IPS-15b (cell line): ENCODE measurements around the gene GULP1.

Experiments
- H3K27me3 ChIP-seq: one replicate; pipeline ENCODE4 v1.6.1; 2013; ENCODE audit warnings: low read length; ENCODE audit not compliant: control insufficient read depth, insufficient read depth
- H3K36me3 ChIP-seq: one replicate; pipeline ENCODE4 v1.6.1; 2013; ENCODE audit warnings: low read length; ENCODE audit not compliant: control insufficient read depth, insufficient read depth
- H3K4me1 ChIP-seq: one replicate; pipeline ENCODE4 v1.6.1; 2013; ENCODE audit warnings: mild to moderate bottlenecking, low read length; ENCODE audit not compliant: control insufficient read depth, insufficient read depth
- H3K4me3 ChIP-seq: one replicate; pipeline ENCODE4 v1.5.1; 2013; ENCODE audit warnings: low read depth, low read length
- H3K9ac ChIP-seq: one replicate; pipeline ENCODE4 v1.6.1; 2013; ENCODE audit warnings: low read depth, mild to moderate bottlenecking, low read length
- H3K9me3 ChIP-seq: one replicate; pipeline ENCODE4 v1.6.1; 2013; ENCODE audit warnings: mild to moderate bottlenecking, low read length; ENCODE audit not compliant: control insufficient read depth, insufficient read depth

The GULP1 gene

GRCh38 chr2:188383158-188383557, 91.5 kb downstream of the GULP1 start:
- H3K4me1 ChIP-seq: peaks cover 2% of the 10 kb centered on the region

GRCh38 chr2:188385857-188386256, 94.2 kb downstream of the GULP1 start:
- H3K4me3 ChIP-seq: no peak overlapping the region
- H3K27me3 ChIP-seq: no peaks in the 10 kb centered on the region
- H3K36me3 ChIP-seq: peaks cover 19% of the 10 kb centered on the region
- H3K9ac ChIP-seq: no peak overlapping the region
- peaks cover 21% of the 10 kb centered on the region for H3K9me3 ChIP-seq
- H3K4me1 ChIP-seq: no peaks in the 10 kb centered on the region

More at GRCh38 chr2:188383158-188383557, 91.5 kb downstream of the GULP1 start:
- H3K4me3 ChIP-seq: no peak overlapping the region
- peaks cover 21% of the 10 kb centered on the region for H3K9me3 ChIP-seq
- H3K9ac ChIP-seq: no peak overlapping the region
- H3K36me3 ChIP-seq: peaks cover 19% of the 10 kb centered on the region
- H3K27me3 ChIP-seq: no peaks in the 10 kb centered on the region

- Histone ChIP-seq H3K27me3 (no peaks in the 10 kb centered on the region), H3K9me3 (peaks cover 17% of the 10 kb centered on the region), H3K4me3 (no peak overlapping the region)
Measured at GRCh38 chr2:188388831-188389230, 97.2 kb downstream of the GULP1 start.

GRCh38 chr2:188391354-188391753, 99.7 kb downstream of the GULP1 start:
- H3K4me3 ChIP-seq: no peak overlapping the region

More at GRCh38 chr2:188388831-188389230, 97.2 kb downstream of the GULP1 start:
- Histone ChIP-seq H3K9ac (no peak overlapping the region), H3K4me1 (peaks cover under 1% of the 10 kb centered on the region), H3K36me3 (peaks cover 19% of the 10 kb centered on the region)

GRCh38 chr2:188394931-188395472, 103.3 kb downstream of the GULP1 start:
- Histone ChIP-seq H3K9ac (no peak overlapping the region), H3K9me3 (no peaks in the 10 kb centered on the region), H3K4me3 (no peak overlapping the region), H3K4me1 (peaks cover 10% of the 10 kb centered on the region), H3K27me3 (no peaks in the 10 kb centered on the region), H3K36me3 (no peaks in the 10 kb centered on the region)

More at GRCh38 chr2:188391354-188391753, 99.7 kb downstream of the GULP1 start:
- no peaks in the 10 kb centered on the region for H3K9me3 ChIP-seq
- peaks cover 6% of the 10 kb centered on the region for H3K4me1 ChIP-seq
- H3K36me3 ChIP-seq: no peaks in the 10 kb centered on the region
- no peak overlapping the region for H3K9ac ChIP-seq
- no peaks in the 10 kb centered on the region for H3K27me3 ChIP-seq

GRCh38 chr2:188395903-188396689, 104.4 kb downstream of the GULP1 start:
- no peaks in the 10 kb centered on the region for H3K27me3 ChIP-seq
- no peak overlapping the region for H3K4me3 ChIP-seq
- H3K4me1 ChIP-seq: peaks cover 10% of the 10 kb centered on the region
- no peaks in the 10 kb centered on the region for H3K36me3 ChIP-seq
- no peak overlapping the region for H3K9ac ChIP-seq
- no peaks in the 10 kb centered on the region for H3K9me3 ChIP-seq

GRCh38 chr2:188399159-188399558, 107.5 kb downstream of the GULP1 start:
- no peaks in the 10 kb centered on the region for H3K36me3 ChIP-seq
- peaks cover 8% of the 10 kb centered on the region for H3K4me1 ChIP-seq
- no peaks in the 10 kb centered on the region for H3K9me3 ChIP-seq
- no peak overlapping the region for H3K4me3 ChIP-seq
- no peak overlapping the region for H3K9ac ChIP-seq
- H3K27me3 ChIP-seq: no peaks in the 10 kb centered on the region

GRCh38 chr2:188403676-188404075, 112.0 kb downstream of the GULP1 start:
- no peak overlapping the region for H3K4me3 ChIP-seq

GRCh38 chr2:188404341-188405004, 112.8 kb downstream of the GULP1 start:
- Histone ChIP-seq H3K4me3 (no peak overlapping the region), H3K9me3 (no peaks in the 10 kb centered on the region), H3K9ac (no peak overlapping the region), H3K36me3 (no peaks in the 10 kb centered on the region), H3K4me1 (no peaks in the 10 kb centered on the region), H3K27me3 (no peaks in the 10 kb centered on the region)

More at GRCh38 chr2:188403676-188404075, 112.0 kb downstream of the GULP1 start:
- Histone ChIP-seq H3K27me3 (no peaks in the 10 kb centered on the region), H3K4me1 (peaks cover 2% of the 10 kb centered on the region), H3K9me3 (no peaks in the 10 kb centered on the region), H3K36me3 (no peaks in the 10 kb centered on the region), H3K9ac (no peak overlapping the region)

- Histone ChIP-seq H3K4me3 (no peak overlapping the region), H3K9me3 (no peaks in the 10 kb centered on the region), H3K36me3 (no peaks in the 10 kb centered on the region), H3K27me3 (no peaks in the 10 kb centered on the region), H3K9ac (no peak overlapping the region), H3K4me1 (peaks cover 10% of the 10 kb centered on the region)
Measured at GRCh38 chr2:188406414-188406813, 114.7 kb downstream of the GULP1 start.

- peaks cover 15% of the 10 kb centered on the region for H3K4me1 ChIP-seq
- H3K9me3 ChIP-seq: no peaks in the 10 kb centered on the region
- no peak overlapping the region for H3K4me3 ChIP-seq
- H3K27me3 ChIP-seq: no peaks in the 10 kb centered on the region
- no peak overlapping the region for H3K9ac ChIP-seq
- H3K36me3 ChIP-seq: no peaks in the 10 kb centered on the region
Measured at GRCh38 chr2:188410504-188411235, 119.0 kb downstream of the GULP1 start.
